ENCODE data around the gene DDX23. TPM values are rescaled to one million over a fixed set of nuclear protein-coding genes. Genes with fewer than 3 reads are reported as not detected.
"Not testable (repeated sequence)": the region's sequence is repeated elsewhere in the genome, so short reads cannot be mapped to it uniquely, and the experiment has no call there.

The DDX23 gene
- polyA plus RNA-seq, 3 donors, result 21.4 to 63.8 (median 28.4) TPM

- TF ChIP-seq CTCF (IDR thresholded peaks at IDR 0.05), result no peak
- H3K9me3 Mint-ChIP-seq, result no peaks in the 10 kb centered on the region
- H3K4me3 Mint-ChIP-seq, result peak overlapping the region in 1 of 2 donors; percentile 35
- Histone ChIP-seq H3K27me3 (ENCODE audit: control insufficient read depth in 2 of 2, insufficient read depth in 2 of 2, low read length in 2 of 2) (no peaks in the 10 kb centered on the region), H3K27ac (ENCODE audit: low read depth in 1 of 2, low read length in 2 of 2) (no peak overlapping the region), H3K4me3 (replicated peaks in 1 of 3; ENCODE audit: low read depth in 2 of 3, low read length in 3 of 3) (no peak overlapping the region), H3K9ac (ENCODE audit: insufficient read depth, low read length, poor library complexity, severe bottlenecking) (no peak overlapping the region), H3K9me3 (replicated peaks in 1 of 2; ENCODE audit: control insufficient read depth in 1 of 2, insufficient read depth in 1 of 2, low read length in 2 of 2) (no peaks in the 10 kb centered on the region), H3K36me3 (replicated peaks in 1 of 2; ENCODE audit: control insufficient read depth in 1 of 2, insufficient read depth in 2 of 2, low read length in 2 of 2) (peaks cover 0 to 1% of the 10 kb centered on the region in 2 donors), H3K79me2 (ENCODE audit: insufficient read depth, low read length) (peaks cover 26% of the 10 kb centered on the region), H2AFZ (ENCODE audit: insufficient read depth, low read depth, low read length, poor library complexity, severe bottlenecking) (no peak overlapping the region), H4K20me1 (ENCODE audit: insufficient read depth, low read length) (peaks cover 8% of the 10 kb centered on the region), H3K4me1 (ENCODE audit: control insufficient read depth in 1 of 2, insufficient read depth in 2 of 2, low read length in 2 of 2) (peaks cover 17 to 27% of the 10 kb centered on the region in 2 donors), H3K4me2 (replicated peaks; ENCODE audit: extremely low read depth, low read length, poor library complexity, severe bottlenecking) (no peak overlapping the region)
- H3K4me1 Mint-ChIP-seq, result peaks cover 23% of the 10 kb centered on the region
- intact Hi-C loops (cut with micrococcal nuclease), result loop anchor here (2.0 to 10.0 kb wide), 3 partner anchors 36 to 130 kb away; partner anchors contain the start of genes WNT1 (in 1 of the 2) and WNT10B (in 1 of the 2)
- H3K27me3 Mint-ChIP-seq (ENCODE audit: low read depth in 3 of 3), result peaks cover 3 to 6% (median 4%) of the 10 kb centered on the region in 3 donors
- WGBS (ENCODE audit: insufficient coverage), result no CpG with 5 or more reads among the region's 4 CpGs
- H3K27ac Mint-ChIP-seq, result no peak overlapping the region
- H3K36me3 Mint-ChIP-seq, result no peaks in the 10 kb centered on the region
- DNase-seq, result no peak
Measured at GRCh38 chr12:48854488-48854887, 2.5 kb upstream of the DDX23 start.

GRCh38 chr12:48852734-48853688 lies 1.0 kb upstream of the DDX23 start:
- Mint-ChIP-seq H3K27ac (peak overlapping the region; percentile 85 to 98 (median 93)), H3K36me3 (peaks cover 0 to 5% of the 10 kb centered on the region in 2 donors), H3K4me1 (peaks cover 23% of the 10 kb centered on the region), H3K9me3 (no peaks in the 10 kb centered on the region), H3K4me3 (peak overlapping the region; percentile 92 to 98), H3K27me3 (ENCODE audit: low read depth in 3 of 3) (peaks cover 0 to 5% (median 4%) of the 10 kb centered on the region in 3 donors)
- H2AFZ ChIP-seq (ENCODE audit: insufficient read depth, low read depth, low read length, poor library complexity, severe bottlenecking), result peak overlapping the region; percentile 92
- no peaks in the 10 kb centered on the region for H3K27me3 ChIP-seq (ENCODE audit: control insufficient read depth in 2 of 2, insufficient read depth in 2 of 2, low read length in 2 of 2)
- peaks cover 0 to 2% of the 10 kb centered on the region in 2 donors for H3K36me3 ChIP-seq (replicated peaks in 1 of 2; ENCODE audit: control insufficient read depth in 1 of 2, insufficient read depth in 2 of 2, low read length in 2 of 2)
- intact Hi-C loops (cut with micrococcal nuclease), result loop anchor here (1.0 to 10.0 kb wide), 3 partner anchors 37 to 132 kb away; partner anchors contain the start of genes WNT1 (in 1 of the 2) and WNT10B (in 1 of the 2)
- peaks cover 11% of the 10 kb centered on the region for H4K20me1 ChIP-seq (ENCODE audit: insufficient read depth, low read length)
- H3K9ac ChIP-seq (ENCODE audit: insufficient read depth, low read length, poor library complexity, severe bottlenecking), result peak overlapping the region; percentile 92
- 0% methylated on average over 7 of the region's 11 CpGs for WGBS (ENCODE audit: insufficient coverage)
- H3K4me2 ChIP-seq (replicated peaks; ENCODE audit: extremely low read depth, low read length, poor library complexity, severe bottlenecking), result peak overlapping the region; percentile 90
- peak; percentile 92 for TF ChIP-seq CTCF (IDR thresholded peaks at IDR 0.05)
- H3K27ac ChIP-seq (ENCODE audit: low read depth in 1 of 2, low read length in 2 of 2), result peak overlapping the region in 1 of 2 donors; percentile 92
- no peaks in the 10 kb centered on the region for H3K9me3 ChIP-seq (replicated peaks in 1 of 2; ENCODE audit: control insufficient read depth in 1 of 2, insufficient read depth in 1 of 2, low read length in 2 of 2)
- H3K79me2 ChIP-seq (ENCODE audit: insufficient read depth, low read length), result peaks cover 41% of the 10 kb centered on the region
- H3K4me1 ChIP-seq (ENCODE audit: control insufficient read depth in 1 of 2, insufficient read depth in 2 of 2, low read length in 2 of 2), result peaks cover 17 to 27% of the 10 kb centered on the region in 2 donors
- peak; percentile 72 to 87 (median 76) for DNase-seq
- peak overlapping the region; percentile 75 to 98 (median 97) for H3K4me3 ChIP-seq (replicated peaks in 1 of 3; ENCODE audit: low read depth in 2 of 3, low read length in 3 of 3)

- H3K4me1 Mint-ChIP-seq; H3K4me1 ChIP-seq (ENCODE audit: control insufficient read depth in 1 of 2, insufficient read depth in 2 of 2, low read length in 2 of 2): not testable (repeated sequence)
- H3K36me3 ChIP-seq (replicated peaks in 1 of 2; ENCODE audit: control insufficient read depth in 1 of 2, insufficient read depth in 2 of 2, low read length in 2 of 2), result peaks cover 73 to 82% of the 10 kb centered on the region in 2 donors
Measured at GRCh38 chr12:48842021-48842420, 9.9 kb downstream of the DDX23 start.

More at GRCh38 chr12:48842021-48842420, 9.9 kb downstream of the DDX23 start:
- Mint-ChIP-seq H3K36me3 (peaks cover 70 to 85% of the 10 kb centered on the region in 2 donors), H3K27ac (peak overlapping the region in 1 of 7 donors; percentile 30)
- H3K27me3 Mint-ChIP-seq (ENCODE audit: low read depth in 3 of 3); H3K9me3 ChIP-seq (replicated peaks in 1 of 2; ENCODE audit: control insufficient read depth in 1 of 2, insufficient read depth in 1 of 2, low read length in 2 of 2); H3K9ac ChIP-seq (ENCODE audit: insufficient read depth, low read length, poor library complexity, severe bottlenecking); H3K4me2 ChIP-seq (replicated peaks; ENCODE audit: extremely low read depth, low read length, poor library complexity, severe bottlenecking); H3K27me3 ChIP-seq (ENCODE audit: control insufficient read depth in 2 of 2, insufficient read depth in 2 of 2, low read length in 2 of 2); H2AFZ ChIP-seq (ENCODE audit: insufficient read depth, low read depth, low read length, poor library complexity, severe bottlenecking); intact Hi-C loops (cut with micrococcal nuclease); H3K27ac ChIP-seq (ENCODE audit: low read depth in 1 of 2, low read length in 2 of 2); DNase-seq; H3K4me3 ChIP-seq (replicated peaks in 1 of 3; ENCODE audit: low read depth in 2 of 3, low read length in 3 of 3); H3K4me3 Mint-ChIP-seq; H3K9me3 Mint-ChIP-seq: not testable (repeated sequence)
- WGBS (ENCODE audit: insufficient coverage), result 98% methylated on average over 8 of the region's 29 CpGs
- Histone ChIP-seq H4K20me1 (ENCODE audit: insufficient read depth, low read length) (peaks cover 28% of the 10 kb centered on the region), H3K79me2 (ENCODE audit: insufficient read depth, low read length) (peaks cover 15% of the 10 kb centered on the region)
